Epithelial cell of proximal tubule (primary cell): Measurements from ENCODE around the gene GPRC5B. TPM values are rescaled to one million over a fixed set of nuclear protein-coding genes. Genes with fewer than 3 reads are reported as not detected.

ENCODE experiments used
- DNase-seq: peaks from one replicate; pipeline ENCODE4 v3.0.0-alpha.2; 2011; ENCODE audit warnings: low read depth
- H3K4me3 ChIP-seq: 2 replicates; pipeline ENCODE4 v1.5.1; 2011; ENCODE audit warnings: low read depth, mild to moderate bottlenecking, low read length
- total RNA-seq: library from RNA; depleted of rRNA; stranded (reverse); fragments of >200 nt; gene quantifications from 2 replicates; pipeline ENCODE4 v1.2.3, GENCODE V29; 2015
- TF ChIP-seq, protein P1 (sequence below): conservative IDR thresholded peaks from 2 replicates; pipeline ENCODE4 v1.5.1; 2012; ENCODE audit warnings: low read depth, mild to moderate bottlenecking, low read length

Gene GPRC5B
- total RNA-seq, 1 donor from 2014 or later, result 9.9 TPM

DNA sequence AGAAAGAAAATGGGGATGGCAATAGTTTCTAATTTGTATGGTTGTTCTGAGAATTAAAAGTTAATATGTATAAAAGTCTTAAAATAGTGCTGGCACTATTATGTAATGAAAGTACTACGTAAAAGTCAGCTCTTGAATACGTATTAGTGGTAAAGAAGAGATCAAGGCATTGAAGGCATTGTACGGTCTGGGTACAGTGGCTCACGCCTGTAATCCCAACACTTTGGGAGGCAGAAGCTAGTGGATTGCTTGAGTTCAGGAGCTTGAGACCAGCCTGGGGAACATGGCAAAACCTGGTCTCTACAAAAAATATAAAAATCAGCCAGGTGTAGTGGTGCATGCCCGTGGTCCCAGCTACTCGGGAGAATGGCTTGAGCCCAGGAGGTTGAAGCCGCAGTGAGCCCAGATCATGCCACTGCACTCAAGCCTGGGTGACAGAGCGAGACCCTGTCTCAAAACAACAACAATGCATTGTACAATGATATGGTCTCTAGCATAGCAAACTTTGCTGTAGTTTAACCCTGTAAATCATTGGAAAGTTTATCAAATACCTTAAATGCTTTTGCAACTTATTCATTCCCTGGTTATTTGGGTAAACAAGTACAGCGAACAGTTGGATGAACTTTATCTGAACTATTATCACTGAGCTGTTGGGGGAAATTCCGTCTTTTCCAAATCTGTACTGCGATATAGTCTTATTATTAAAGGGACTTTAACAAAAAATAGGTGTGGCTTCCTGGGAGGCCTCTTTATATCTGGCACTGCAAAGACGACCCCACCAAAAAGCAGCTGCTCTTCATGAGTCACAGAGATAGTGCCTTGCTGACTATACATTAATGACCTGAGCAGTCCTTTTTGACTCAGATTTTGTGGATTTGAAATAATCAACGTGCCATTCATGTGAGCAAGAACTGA, 73.6 kb downstream of the GPRC5B start:
- TF ChIP-seq, protein P1, sequence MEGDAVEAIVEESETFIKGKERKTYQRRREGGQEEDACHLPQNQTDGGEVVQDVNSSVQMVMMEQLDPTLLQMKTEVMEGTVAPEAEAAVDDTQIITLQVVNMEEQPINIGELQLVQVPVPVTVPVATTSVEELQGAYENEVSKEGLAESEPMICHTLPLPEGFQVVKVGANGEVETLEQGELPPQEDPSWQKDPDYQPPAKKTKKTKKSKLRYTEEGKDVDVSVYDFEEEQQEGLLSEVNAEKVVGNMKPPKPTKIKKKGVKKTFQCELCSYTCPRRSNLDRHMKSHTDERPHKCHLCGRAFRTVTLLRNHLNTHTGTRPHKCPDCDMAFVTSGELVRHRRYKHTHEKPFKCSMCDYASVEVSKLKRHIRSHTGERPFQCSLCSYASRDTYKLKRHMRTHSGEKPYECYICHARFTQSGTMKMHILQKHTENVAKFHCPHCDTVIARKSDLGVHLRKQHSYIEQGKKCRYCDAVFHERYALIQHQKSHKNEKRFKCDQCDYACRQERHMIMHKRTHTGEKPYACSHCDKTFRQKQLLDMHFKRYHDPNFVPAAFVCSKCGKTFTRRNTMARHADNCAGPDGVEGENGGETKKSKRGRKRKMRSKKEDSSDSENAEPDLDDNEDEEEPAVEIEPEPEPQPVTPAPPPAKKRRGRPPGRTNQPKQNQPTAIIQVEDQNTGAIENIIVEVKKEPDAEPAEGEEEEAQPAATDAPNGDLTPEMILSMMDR, result no peak
- no peak overlapping the region for H3K4me3 ChIP-seq
- peak; percentile 98 for DNase-seq

DNA sequence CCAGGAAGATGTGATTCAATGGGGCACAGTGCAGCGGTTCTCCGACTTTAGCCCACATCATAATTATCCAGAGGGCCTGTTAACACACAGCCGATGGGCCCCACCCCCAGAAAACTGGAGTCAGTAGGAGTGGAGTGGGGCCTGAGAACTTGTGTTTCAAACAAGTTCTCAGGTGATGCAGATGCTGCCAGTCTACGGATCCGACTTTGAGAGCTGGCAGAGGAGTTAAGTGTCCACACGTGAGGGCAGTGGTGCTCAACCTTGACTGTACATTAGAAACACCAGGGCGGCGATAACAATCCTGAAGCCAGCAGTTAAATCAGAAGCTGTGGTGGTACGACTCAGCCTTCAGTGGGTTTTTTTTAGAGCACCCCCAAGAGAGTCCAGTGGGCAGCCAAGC, 75.0 kb downstream of the GPRC5B start:
- DNase-seq, result no peak
- H3K4me3 ChIP-seq, result no peak overlapping the region
- TF ChIP-seq, protein P1, result no peak

DNA sequence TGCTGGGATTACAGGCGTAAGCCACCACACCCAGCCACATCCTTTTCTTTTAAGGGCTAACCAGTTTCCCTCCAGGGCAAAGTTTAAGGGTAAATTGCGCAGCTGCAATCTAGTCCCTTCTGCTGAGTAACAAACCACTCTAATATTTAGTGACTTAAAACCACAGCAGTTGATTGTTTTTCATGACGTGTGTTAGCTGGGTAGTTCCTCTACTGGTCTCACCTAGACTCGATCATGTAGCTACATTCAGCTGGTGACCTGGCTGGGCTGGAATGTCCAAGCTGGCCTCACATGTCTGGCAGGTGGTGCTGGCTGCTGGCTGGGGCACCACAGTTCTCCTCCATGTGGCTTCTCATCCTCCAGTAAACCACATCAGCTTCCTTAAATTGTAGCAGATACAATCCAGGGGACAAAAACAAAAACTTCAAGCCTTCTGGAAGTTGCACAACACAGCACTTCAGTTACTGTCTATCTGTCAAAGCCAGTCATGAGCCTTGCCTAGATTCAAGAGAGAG, 75.5 kb downstream of the GPRC5B start:
- no peak overlapping the region for H3K4me3 ChIP-seq
- DNase-seq, result peak; percentile 41
- TF ChIP-seq, protein P1, result no peak

DNA sequence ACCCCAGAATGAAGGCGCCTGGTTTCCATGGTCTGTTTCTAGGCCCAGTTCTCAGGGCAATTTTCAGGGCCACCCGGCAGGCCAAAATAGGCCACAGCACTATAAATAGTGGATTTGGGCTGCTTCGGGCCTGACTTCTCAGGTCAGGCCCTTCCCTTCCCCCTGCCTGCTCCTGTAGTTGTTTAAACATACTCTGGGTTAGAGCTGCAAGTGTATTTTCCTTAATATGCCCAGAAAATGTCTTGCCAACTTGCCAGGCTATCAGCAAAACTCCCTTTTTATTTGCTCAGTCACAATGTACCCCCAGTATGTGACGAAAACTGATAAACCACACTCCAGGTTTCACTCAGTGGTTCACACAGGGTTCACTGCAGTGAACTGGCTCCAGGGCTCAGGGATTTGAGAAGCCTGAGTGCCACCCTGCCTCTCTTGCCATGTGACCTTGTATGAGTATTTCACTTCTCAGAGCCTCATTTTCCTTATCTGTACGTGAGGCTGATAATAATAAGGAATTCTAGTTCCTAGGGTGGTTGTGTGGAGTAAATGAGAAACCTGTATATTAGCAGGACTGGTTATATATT, 76.5 kb downstream of the GPRC5B start:
- no peak overlapping the region for H3K4me3 ChIP-seq
- TF ChIP-seq, protein P1, result no peak
- peak; percentile 69 for DNase-seq

Other genes with a start within 250 kb of the GPRC5B start
- gene KNOP1, start 166.6 kb downstream of the GPRC5B start, total RNA-seq, result 16.5 and 27.4 TPM in 2 replicates
- gene IQCK, start 166.6 kb downstream of the GPRC5B start, total RNA-seq, result 8.5 and 10.0 TPM in 2 replicates
- not detected in 2 replicates for gene GPR139, start 189.0 kb upstream of the GPRC5B start, total RNA-seq